HG03439 (cell line): ENCODE results near the gene CAVIN4.

Source experiments
- ATAC-seq: cut with Tn5 transposase; IDR thresholded peaks from one replicate; pipeline ENCODE4 v1.9.1; 2021; ENCODE audit warnings: mild to moderate bottlenecking, moderate library complexity; ENCODE audit not compliant: unreplicated experiment

The CAVIN4 gene

GRCh38 chr9:100577776-100578448 lies at the start of gene CAVIN4:
Gene CAVIN4 (plus strand): TSS chr9:100578079. CDS start chr9:100578144, 65 bp downstream.
- ATAC-seq, result no peak

- ATAC-seq, result no peak
Measured at GRCh38 chr9:100534401-100534800, 43.5 kb upstream of the CAVIN4 start.

GRCh38 chr9:100540327-100540726 lies 37.6 kb upstream of the CAVIN4 start:
- ATAC-seq, result no peak

GRCh38 chr9:100549048-100549447 lies 28.8 kb upstream of the CAVIN4 start:
- ATAC-seq, result no peak

GRCh38 chr9:100554935-100555401 lies 22.9 kb upstream of the CAVIN4 start:
- peak; percentile 64 for ATAC-seq

- ATAC-seq, result peak; percentile 92
Measured at GRCh38 chr9:100555471-100555870, 22.4 kb upstream of the CAVIN4 start.

- no peak for ATAC-seq
Measured at GRCh38 chr9:100557053-100557452, 20.8 kb upstream of the CAVIN4 start.

- no peak for ATAC-seq
Measured at GRCh38 chr9:100561256-100561655, 16.6 kb upstream of the CAVIN4 start.

- ATAC-seq, result no peak
Measured at GRCh38 chr9:100567856-100568255, 10.0 kb upstream of the CAVIN4 start.

GRCh38 chr9:100573655-100574260 lies 4.1 kb upstream of the CAVIN4 start:
- ATAC-seq, result no peak

- ATAC-seq, result no peak
Measured at GRCh38 chr9:100575006-100575405, 2.9 kb upstream of the CAVIN4 start.

GRCh38 chr9:100575765-100576386 lies 2.0 kb upstream of the CAVIN4 start:
- no peak for ATAC-seq

- no peak for ATAC-seq
Measured at GRCh38 chr9:100578610-100579009, 731 bp downstream of the CAVIN4 start.

- ATAC-seq, result no peak
Measured at GRCh38 chr9:100579665-100580064, 1.8 kb downstream of the CAVIN4 start.

- no peak for ATAC-seq
Measured at GRCh38 chr9:100580257-100580656, 2.4 kb downstream of the CAVIN4 start.

GRCh38 chr9:100581081-100581480 lies 3.2 kb downstream of the CAVIN4 start:
- ATAC-seq, result no peak

- ATAC-seq, result no peak
Measured at GRCh38 chr9:100581661-100582060, 3.8 kb downstream of the CAVIN4 start.

- ATAC-seq, result no peak
Measured at GRCh38 chr9:100583014-100583802, 5.3 kb downstream of the CAVIN4 start.

GRCh38 chr9:100584951-100585350 lies 7.1 kb downstream of the CAVIN4 start:
- no peak for ATAC-seq

- no peak for ATAC-seq
Measured at GRCh38 chr9:100586093-100586492, 8.2 kb downstream of the CAVIN4 start.

- ATAC-seq, result no peak
Measured at GRCh38 chr9:100587375-100587774, 9.5 kb downstream of the CAVIN4 start.
